ENCODE data around the gene ARAP2.

GRCh38 chr4:36206012-36206411 lies 38.3 kb downstream of the ARAP2 start:
- TF ChIP-seq, protein P1, sequence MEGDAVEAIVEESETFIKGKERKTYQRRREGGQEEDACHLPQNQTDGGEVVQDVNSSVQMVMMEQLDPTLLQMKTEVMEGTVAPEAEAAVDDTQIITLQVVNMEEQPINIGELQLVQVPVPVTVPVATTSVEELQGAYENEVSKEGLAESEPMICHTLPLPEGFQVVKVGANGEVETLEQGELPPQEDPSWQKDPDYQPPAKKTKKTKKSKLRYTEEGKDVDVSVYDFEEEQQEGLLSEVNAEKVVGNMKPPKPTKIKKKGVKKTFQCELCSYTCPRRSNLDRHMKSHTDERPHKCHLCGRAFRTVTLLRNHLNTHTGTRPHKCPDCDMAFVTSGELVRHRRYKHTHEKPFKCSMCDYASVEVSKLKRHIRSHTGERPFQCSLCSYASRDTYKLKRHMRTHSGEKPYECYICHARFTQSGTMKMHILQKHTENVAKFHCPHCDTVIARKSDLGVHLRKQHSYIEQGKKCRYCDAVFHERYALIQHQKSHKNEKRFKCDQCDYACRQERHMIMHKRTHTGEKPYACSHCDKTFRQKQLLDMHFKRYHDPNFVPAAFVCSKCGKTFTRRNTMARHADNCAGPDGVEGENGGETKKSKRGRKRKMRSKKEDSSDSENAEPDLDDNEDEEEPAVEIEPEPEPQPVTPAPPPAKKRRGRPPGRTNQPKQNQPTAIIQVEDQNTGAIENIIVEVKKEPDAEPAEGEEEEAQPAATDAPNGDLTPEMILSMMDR (IDR thresholded peaks at IDR 0.05), result no peak
- no peak for TF ChIP-seq POLR2A (IDR thresholded peaks at IDR 0.05)
- no peak for TF ChIP-seq POLR2AphosphoS5 (IDR thresholded peaks at IDR 0.05; ENCODE audit: insufficient read depth in 1 of 2, low read depth in 1 of 2)
